ENCODE measurements around the gene SYT15. TPM values are rescaled to one million over a fixed set of nuclear protein-coding genes. Genes with fewer than 3 reads are reported as not detected.

SYT15 gene
- polyA plus RNA-seq, 3 donors, result 0.23 to 0.31 TPM; not detected in 1

GRCh38 chr10:46538155-46538554, 40.8 kb upstream of the SYT15 start:
- TF ChIP-seq, protein P1, sequence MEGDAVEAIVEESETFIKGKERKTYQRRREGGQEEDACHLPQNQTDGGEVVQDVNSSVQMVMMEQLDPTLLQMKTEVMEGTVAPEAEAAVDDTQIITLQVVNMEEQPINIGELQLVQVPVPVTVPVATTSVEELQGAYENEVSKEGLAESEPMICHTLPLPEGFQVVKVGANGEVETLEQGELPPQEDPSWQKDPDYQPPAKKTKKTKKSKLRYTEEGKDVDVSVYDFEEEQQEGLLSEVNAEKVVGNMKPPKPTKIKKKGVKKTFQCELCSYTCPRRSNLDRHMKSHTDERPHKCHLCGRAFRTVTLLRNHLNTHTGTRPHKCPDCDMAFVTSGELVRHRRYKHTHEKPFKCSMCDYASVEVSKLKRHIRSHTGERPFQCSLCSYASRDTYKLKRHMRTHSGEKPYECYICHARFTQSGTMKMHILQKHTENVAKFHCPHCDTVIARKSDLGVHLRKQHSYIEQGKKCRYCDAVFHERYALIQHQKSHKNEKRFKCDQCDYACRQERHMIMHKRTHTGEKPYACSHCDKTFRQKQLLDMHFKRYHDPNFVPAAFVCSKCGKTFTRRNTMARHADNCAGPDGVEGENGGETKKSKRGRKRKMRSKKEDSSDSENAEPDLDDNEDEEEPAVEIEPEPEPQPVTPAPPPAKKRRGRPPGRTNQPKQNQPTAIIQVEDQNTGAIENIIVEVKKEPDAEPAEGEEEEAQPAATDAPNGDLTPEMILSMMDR (IDR thresholded peaks at IDR 0.05), result no peak
- H3K27ac Mint-ChIP-seq, result no peak overlapping the region
- H3K36me3 Mint-ChIP-seq, result no peaks in the 10 kb centered on the region
- Histone ChIP-seq H3K4me1 (ENCODE audit: control insufficient read depth in 1 of 2, insufficient read depth in 2 of 2, low read length in 2 of 2) (peaks cover 0 to 2% of the 10 kb centered on the region in 2 donors), H3K4me3 (replicated peaks in 1 of 3; ENCODE audit: low read depth in 2 of 3, low read length in 3 of 3) (no peak overlapping the region), H3K27me3 (ENCODE audit: control insufficient read depth in 2 of 2, insufficient read depth in 2 of 2, low read length in 2 of 2) (peaks cover 14 to 49% of the 10 kb centered on the region in 2 donors), H3K27ac (ENCODE audit: low read depth in 1 of 2, low read length in 2 of 2) (no peak overlapping the region), H3K9ac (ENCODE audit: insufficient read depth, low read length, poor library complexity, severe bottlenecking) (no peak overlapping the region), H3K36me3 (replicated peaks in 1 of 2; ENCODE audit: control insufficient read depth in 1 of 2, insufficient read depth in 2 of 2, low read length in 2 of 2) (no peaks in the 10 kb centered on the region), H2AFZ (ENCODE audit: insufficient read depth, low read depth, low read length, poor library complexity, severe bottlenecking) (no peak overlapping the region), H3K4me2 (replicated peaks; ENCODE audit: extremely low read depth, low read length, poor library complexity, severe bottlenecking) (no peak overlapping the region), H3K9me3 (replicated peaks in 1 of 2; ENCODE audit: control insufficient read depth in 1 of 2, insufficient read depth in 1 of 2, low read length in 2 of 2) (peaks cover 0 to 3% of the 10 kb centered on the region in 2 donors), H3K79me2 (ENCODE audit: insufficient read depth, low read length) (no peaks in the 10 kb centered on the region), H4K20me1 (ENCODE audit: insufficient read depth, low read length) (no peaks in the 10 kb centered on the region)
- intact Hi-C loops (cut with micrococcal nuclease), result no loop called here
- peaks cover 0 to 14% (median 2%) of the 10 kb centered on the region in 7 donors for H3K9me3 Mint-ChIP-seq
- peaks cover 24 to 52% (median 44%) of the 10 kb centered on the region in 3 donors for H3K27me3 Mint-ChIP-seq (ENCODE audit: low read depth in 3 of 3)
- H3K4me1 Mint-ChIP-seq, result peaks cover 4% of the 10 kb centered on the region
- H3K4me3 Mint-ChIP-seq, result no peak overlapping the region
- WGBS (ENCODE audit: insufficient coverage), result no CpG with 5 or more reads among the region's 5 CpGs
- DNase-seq, result no peak

DNA sequence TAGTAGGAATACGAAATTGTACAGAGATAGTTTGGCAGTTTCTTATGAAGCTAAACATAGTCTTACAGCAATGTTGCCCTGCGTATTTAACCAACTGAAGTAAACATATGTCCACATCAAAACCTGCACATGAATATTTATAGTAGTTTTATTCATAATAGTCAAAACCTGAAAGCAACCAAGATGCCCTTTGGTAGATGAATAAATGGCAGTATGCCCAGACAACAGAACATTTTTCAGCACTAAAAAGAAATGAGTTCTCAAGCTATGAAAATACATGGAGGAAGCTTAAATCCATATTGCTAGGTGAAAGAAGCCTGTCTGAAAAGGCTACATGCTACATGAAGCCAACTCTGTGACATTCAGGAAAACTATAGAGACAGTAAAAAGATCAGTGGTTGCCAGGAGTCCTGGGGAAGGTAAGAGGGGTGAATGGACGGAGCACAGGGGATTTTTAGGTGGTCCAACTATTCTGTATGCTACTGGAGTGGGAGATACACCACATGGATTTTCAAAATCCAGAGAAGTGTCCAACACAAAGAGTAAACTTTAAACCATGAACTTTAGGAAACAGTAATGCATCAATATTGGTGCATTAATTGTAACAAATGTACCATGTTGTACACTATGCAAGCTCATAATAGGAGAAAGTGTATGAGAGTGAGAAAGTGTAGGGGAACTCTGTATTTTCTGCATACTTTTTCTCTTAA, 40.1 kb upstream of the SYT15 start:
- H3K9me3 Mint-ChIP-seq, result peaks cover 0 to 14% (median 2%) of the 10 kb centered on the region in 7 donors
- TF ChIP-seq, protein P1 (IDR thresholded peaks at IDR 0.05), result no peak
- H3K36me3 Mint-ChIP-seq, result no peaks in the 10 kb centered on the region
- DNase-seq, result no peak
- Histone ChIP-seq H3K27ac (ENCODE audit: low read depth in 1 of 2, low read length in 2 of 2) (no peak overlapping the region), H3K79me2 (ENCODE audit: insufficient read depth, low read length) (no peaks in the 10 kb centered on the region), H3K4me1 (ENCODE audit: control insufficient read depth in 1 of 2, insufficient read depth in 2 of 2, low read length in 2 of 2) (peaks cover 0 to 2% of the 10 kb centered on the region in 2 donors), H3K9ac (ENCODE audit: insufficient read depth, low read length, poor library complexity, severe bottlenecking) (no peak overlapping the region), H3K4me2 (replicated peaks; ENCODE audit: extremely low read depth, low read length, poor library complexity, severe bottlenecking) (no peak overlapping the region), H3K9me3 (replicated peaks in 1 of 2; ENCODE audit: control insufficient read depth in 1 of 2, insufficient read depth in 1 of 2, low read length in 2 of 2) (peaks cover 0 to 3% of the 10 kb centered on the region in 2 donors), H3K36me3 (replicated peaks in 1 of 2; ENCODE audit: control insufficient read depth in 1 of 2, insufficient read depth in 2 of 2, low read length in 2 of 2) (no peaks in the 10 kb centered on the region), H3K4me3 (replicated peaks in 1 of 3; ENCODE audit: low read depth in 2 of 3, low read length in 3 of 3) (no peak overlapping the region), H2AFZ (ENCODE audit: insufficient read depth, low read depth, low read length, poor library complexity, severe bottlenecking) (no peak overlapping the region), H4K20me1 (ENCODE audit: insufficient read depth, low read length) (no peaks in the 10 kb centered on the region), H3K27me3 (ENCODE audit: control insufficient read depth in 2 of 2, insufficient read depth in 2 of 2, low read length in 2 of 2) (peaks cover 14 to 49% of the 10 kb centered on the region in 2 donors)
- intact Hi-C loops (cut with micrococcal nuclease), result no loop called here
- H3K4me1 Mint-ChIP-seq, result peaks cover 4% of the 10 kb centered on the region
- H3K27me3 Mint-ChIP-seq (ENCODE audit: low read depth in 3 of 3), result peaks cover 22 to 52% (median 46%) of the 10 kb centered on the region in 3 donors
- H3K4me3 Mint-ChIP-seq, result peak overlapping the region in 1 of 2 donors; percentile 8
- H3K27ac Mint-ChIP-seq, result no peak overlapping the region
- 88% methylated on average over 1 of the region's 3 CpGs for WGBS (ENCODE audit: insufficient coverage)
